KOPT-K1 (cell line): ENCODE data around the gene PAX7.

Source experiments
- H3K27ac ChIP-seq: fragments of 200-600 bp; sonication (generic); 2 replicates; pipeline ENCODE4 v1.5.1; 2016; ENCODE audit warnings: antibody characterized with exemption, mild to moderate bottlenecking, low read depth, low read length; ENCODE audit not compliant: poor library complexity, severe bottlenecking
- H3K36me3 ChIP-seq: fragments of 200-600 bp; sonication (generic); 2 replicates; pipeline ENCODE4 v1.5.1; 2017; ENCODE audit warnings: antibody characterized with exemption, mild to moderate bottlenecking, low read length, moderate library complexity; ENCODE audit not compliant: insufficient read depth
- H3K9me3 ChIP-seq: fragments of 200-600 bp; sonication (generic); 2 replicates; pipeline ENCODE4 v1.5.1; 2017; ENCODE audit warnings: antibody characterized with exemption, low read length, mild to moderate bottlenecking; ENCODE audit not compliant: insufficient read depth, poor library complexity, severe bottlenecking

Gene PAX7

GRCh38 chr1:18643154-18644012 is 12.7 kb downstream of the PAX7 start:
- Histone ChIP-seq H3K36me3 (no peaks in the 10 kb centered on the region), H3K9me3 (no peaks in the 10 kb centered on the region), H3K27ac (no peak overlapping the region)

DNA sequence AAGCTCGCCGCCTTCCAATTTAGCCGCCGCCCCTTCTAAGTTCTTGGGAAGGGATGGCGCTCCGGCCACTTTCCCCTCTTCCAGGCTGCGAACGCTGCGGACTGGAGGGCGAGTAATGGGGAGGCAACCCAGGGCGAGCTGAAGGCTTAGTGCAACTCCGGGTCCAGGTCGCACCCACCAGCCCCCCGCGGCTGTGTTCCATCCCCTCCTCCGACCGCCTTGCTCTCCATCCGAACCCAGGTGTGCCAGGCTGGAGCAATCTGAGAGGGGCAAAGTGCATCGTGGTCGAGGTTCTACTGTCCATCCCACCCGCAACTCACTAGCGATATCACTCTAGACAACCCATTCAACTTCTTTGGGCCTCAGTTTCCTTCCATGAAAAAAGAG is 13.4 kb downstream of the PAX7 start:
- no peaks in the 10 kb centered on the region for H3K9me3 ChIP-seq
- no peak overlapping the region for H3K27ac ChIP-seq
- no peaks in the 10 kb centered on the region for H3K36me3 ChIP-seq

- no peaks in the 10 kb centered on the region for H3K36me3 ChIP-seq
- no peak overlapping the region for H3K27ac ChIP-seq
- no peaks in the 10 kb centered on the region for H3K9me3 ChIP-seq
Measured at GRCh38 chr1:18644446-18644845, 13.8 kb downstream of the PAX7 start.

DNA sequence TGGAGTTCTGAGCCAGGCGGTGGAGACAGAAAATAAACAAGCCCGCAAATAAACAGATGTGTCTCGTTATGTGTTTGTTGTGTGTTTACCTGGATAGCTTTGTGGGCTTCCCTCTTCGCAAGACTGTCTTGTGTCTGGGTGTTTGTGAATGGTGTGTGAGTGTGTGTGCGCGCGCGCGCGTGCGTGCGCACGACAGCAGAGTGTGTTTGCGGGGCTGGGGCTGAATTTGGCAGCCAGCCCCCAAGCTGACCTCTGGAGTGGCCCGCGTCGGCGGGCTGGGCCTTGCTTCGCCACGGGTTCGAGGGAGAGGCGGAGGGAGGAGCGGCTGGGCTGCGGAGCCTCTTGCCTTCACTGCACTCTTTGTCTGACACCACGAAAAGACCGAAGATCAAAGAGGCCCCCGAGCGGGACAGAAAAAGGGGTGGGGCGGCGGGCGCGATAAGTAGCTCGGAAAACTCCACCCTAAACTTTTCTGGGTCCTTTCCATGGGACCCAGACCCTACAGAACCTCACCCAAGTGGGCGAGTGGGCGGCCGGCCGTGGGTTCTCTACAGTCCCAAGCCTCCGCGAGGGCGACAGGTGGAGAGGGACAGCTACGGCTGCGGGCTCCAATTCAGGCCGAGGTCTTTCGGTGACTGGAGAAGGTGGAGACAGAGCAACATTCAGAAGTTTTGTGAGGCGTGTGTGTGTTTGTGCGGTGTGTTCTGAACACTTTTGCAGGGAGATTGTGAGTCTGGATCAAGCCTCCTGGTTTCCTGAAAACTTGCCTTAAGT is 14.5 kb downstream of the PAX7 start:
- H3K27ac ChIP-seq, result no peak overlapping the region
- no peaks in the 10 kb centered on the region for H3K9me3 ChIP-seq
- H3K36me3 ChIP-seq, result no peaks in the 10 kb centered on the region

- H3K36me3 ChIP-seq, result no peaks in the 10 kb centered on the region
- no peak overlapping the region for H3K27ac ChIP-seq
- H3K9me3 ChIP-seq, result no peaks in the 10 kb centered on the region
Measured at GRCh38 chr1:18645747-18646090, 15.1 kb downstream of the PAX7 start.

DNA sequence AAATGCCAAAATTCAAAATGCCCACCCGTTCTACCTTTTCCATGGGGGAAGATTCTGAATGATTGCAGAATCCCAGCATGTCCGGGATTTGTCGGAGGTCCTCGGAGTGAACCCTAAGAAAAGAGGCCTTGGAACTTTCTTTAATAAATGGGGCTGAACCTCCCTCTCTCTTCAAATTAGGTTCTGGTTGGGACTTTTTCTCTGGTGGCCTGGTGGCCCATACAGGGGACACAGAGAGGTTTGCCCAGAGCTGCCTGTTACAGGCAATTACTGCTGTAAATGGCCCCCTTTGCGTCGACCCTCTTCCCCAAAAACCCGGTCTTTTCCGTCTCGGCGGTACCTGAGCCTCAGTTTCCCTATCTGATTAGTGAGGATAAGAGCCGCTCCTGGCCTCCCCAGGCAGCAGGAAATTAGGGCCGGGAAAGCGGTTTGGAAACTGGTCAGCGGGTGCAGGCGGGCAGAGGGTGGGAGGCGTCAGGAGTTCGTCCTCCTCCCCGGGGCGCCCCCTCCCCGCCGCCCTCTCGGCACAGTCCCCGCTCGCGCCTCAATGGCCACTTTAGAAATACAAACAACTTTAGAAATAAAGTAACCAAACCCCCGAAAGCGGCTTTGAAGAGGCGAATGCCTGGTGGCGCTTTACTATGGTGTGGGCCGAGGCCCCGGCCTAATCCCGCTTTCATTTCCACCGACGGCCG is 15.6 kb downstream of the PAX7 start:
- Histone ChIP-seq H3K27ac (no peak overlapping the region), H3K9me3 (no peaks in the 10 kb centered on the region), H3K36me3 (no peaks in the 10 kb centered on the region)

DNA sequence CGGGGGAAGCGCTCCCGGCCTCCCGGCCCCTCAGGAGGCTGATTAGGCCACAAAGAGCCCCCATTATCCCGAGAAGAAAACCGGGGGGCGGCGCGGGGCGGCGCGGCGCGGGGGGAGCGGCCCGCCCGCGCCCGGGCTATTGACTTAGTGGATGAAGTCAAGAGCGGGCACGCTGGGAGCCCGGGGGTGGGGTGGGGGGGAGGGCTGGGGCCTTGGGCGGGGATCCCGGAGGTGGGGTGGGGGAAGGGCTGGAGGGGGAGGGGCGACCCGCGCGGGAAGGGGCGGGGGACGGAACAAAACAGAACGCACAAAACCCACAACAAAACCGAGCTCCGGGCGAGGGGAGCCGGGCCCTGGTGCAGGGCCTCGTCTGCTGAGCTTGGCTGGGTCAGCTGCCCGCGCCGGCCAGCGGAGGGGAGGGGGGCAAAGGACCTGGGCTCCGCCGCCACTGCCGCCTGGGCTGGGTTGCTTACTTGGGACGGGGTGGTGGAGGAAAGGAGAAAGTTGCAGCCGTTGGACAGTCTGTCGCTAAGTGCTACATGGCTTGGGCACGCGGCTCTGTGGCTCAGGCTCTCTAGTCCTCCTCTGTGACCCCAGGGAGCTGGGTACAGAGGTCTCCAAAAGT is 16.3 kb downstream of the PAX7 start:
- no peak overlapping the region for H3K27ac ChIP-seq
- H3K36me3 ChIP-seq, result no peaks in the 10 kb centered on the region
- no peaks in the 10 kb centered on the region for H3K9me3 ChIP-seq

DNA sequence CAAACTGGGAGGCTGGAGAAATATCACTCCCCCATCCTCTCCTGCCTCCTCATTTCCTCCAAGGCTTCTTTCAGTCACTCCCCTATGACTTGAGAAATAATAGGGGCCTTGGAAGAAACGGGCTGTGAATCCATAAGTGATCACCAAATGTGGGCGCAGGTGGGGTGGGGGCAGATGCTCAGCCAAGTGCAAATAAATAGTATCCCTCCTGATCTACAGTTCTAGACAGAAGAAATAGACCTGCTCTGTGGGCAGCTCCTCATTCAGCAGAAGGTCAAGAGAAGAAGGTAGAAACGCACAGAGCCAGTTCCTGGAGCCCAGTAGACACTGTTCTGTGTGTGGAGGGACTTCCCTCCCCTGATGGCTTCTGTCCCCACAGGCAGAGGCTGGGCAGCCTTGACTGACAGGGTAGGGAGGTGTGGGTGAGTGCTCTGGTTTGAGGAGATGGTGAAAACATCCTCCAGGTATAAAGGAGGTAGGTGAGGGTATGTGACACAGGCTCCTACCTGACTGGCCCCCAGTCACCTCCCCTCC is 17.1 kb downstream of the PAX7 start:
- Histone ChIP-seq H3K36me3 (no peaks in the 10 kb centered on the region), H3K27ac (no peak overlapping the region), H3K9me3 (no peaks in the 10 kb centered on the region)

- H3K27ac ChIP-seq, result no peak overlapping the region
- H3K36me3 ChIP-seq, result no peaks in the 10 kb centered on the region
- no peaks in the 10 kb centered on the region for H3K9me3 ChIP-seq
Measured at GRCh38 chr1:18649693-18650370, 19.2 kb downstream of the PAX7 start.

DNA sequence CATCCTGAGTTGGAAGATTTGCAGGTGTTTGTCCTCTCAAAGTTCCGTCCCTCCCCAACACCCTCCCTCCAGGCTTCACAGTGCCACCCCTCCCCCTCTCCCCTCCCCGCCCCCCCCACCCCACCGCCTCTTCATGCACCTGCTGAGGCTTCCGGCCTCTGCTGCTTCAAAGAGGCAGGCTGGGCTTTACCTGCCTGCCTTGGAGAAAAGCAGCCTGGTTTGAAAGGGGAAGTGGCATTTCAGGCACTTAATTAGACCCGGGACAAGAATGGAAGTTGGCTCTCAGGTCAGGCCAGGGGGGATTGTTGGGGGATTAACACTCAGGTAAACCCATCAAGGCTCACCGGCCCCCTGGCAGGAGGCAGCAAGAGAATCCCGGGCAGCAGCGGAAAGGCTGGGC is 21.1 kb downstream of the PAX7 start:
- Histone ChIP-seq H3K27ac (peak overlapping the region; percentile 47), H3K36me3 (no peaks in the 10 kb centered on the region), H3K9me3 (no peaks in the 10 kb centered on the region)

- no peaks in the 10 kb centered on the region for H3K9me3 ChIP-seq
- H3K27ac ChIP-seq, result peak overlapping the region; percentile 43
- no peaks in the 10 kb centered on the region for H3K36me3 ChIP-seq
Measured at GRCh38 chr1:18652791-18653190, 22.1 kb downstream of the PAX7 start.

- H3K9me3 ChIP-seq, result no peaks in the 10 kb centered on the region
- no peaks in the 10 kb centered on the region for H3K36me3 ChIP-seq
- H3K27ac ChIP-seq, result peak overlapping the region; percentile 43
Measured at GRCh38 chr1:18653367-18653766, 22.7 kb downstream of the PAX7 start.

GRCh38 chr1:18653916-18654315 is 23.3 kb downstream of the PAX7 start:
- no peaks in the 10 kb centered on the region for H3K9me3 ChIP-seq
- H3K27ac ChIP-seq, result peak overlapping the region; percentile 43
- H3K36me3 ChIP-seq, result no peaks in the 10 kb centered on the region

DNA sequence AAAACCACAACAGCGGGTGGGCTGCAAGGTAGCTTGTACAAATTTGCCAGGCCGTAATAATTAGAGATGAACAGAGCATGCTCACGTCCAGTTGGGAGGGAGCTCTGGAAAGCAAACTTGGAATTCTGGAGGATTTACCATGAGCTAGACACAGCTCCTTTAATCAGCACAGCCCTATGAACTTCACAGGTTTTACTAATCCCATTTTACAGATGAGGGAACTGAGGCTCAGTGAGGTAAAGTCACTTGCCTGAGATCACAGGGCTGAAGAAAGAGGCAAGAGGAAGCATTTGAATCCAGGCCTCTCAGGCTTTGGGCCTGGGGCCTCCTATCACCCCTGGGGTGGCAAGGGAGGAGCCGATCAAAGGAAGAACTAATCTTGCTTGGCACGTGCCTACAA is 24.0 kb downstream of the PAX7 start:
- no peaks in the 10 kb centered on the region for H3K9me3 ChIP-seq
- H3K36me3 ChIP-seq, result no peaks in the 10 kb centered on the region
- peak overlapping the region; percentile 43 for H3K27ac ChIP-seq
